Measurements from ENCODE around the gene CEACAM8. TPM values are rescaled to one million over a fixed set of nuclear protein-coding genes. Genes with fewer than 3 reads are reported as not detected.
"Not testable (repeated sequence)": the region's sequence is repeated elsewhere in the genome, so short reads cannot be mapped to it uniquely, and the experiment has no call there.

CEACAM8 gene
- total and polyA plus RNA-seq, 4 donors: 0.06 to 1.2 (median 0.53) TPM

- DNase-seq: no peak
- H3K9me3 ChIP-seq (ENCODE audit: control insufficient read depth in 4 of 4, insufficient read depth in 3 of 4, low read length in 3 of 4): no peaks in the 10 kb centered on the region
- H3K27me3 ChIP-seq (ENCODE audit: control insufficient read depth in 3 of 3, insufficient read depth in 3 of 3, low read length in 2 of 3): peaks cover 0 to 4% (median 0%) of the 10 kb centered on the region in 3 donors
- no peak for TF ChIP-seq CTCF (IDR thresholded peaks at IDR 0.05; ENCODE audit: control extremely low read depth, extremely low read depth)
- no peak overlapping the region for H3K4me3 ChIP-seq
- H3K36me3 ChIP-seq (ENCODE audit: control insufficient read depth in 4 of 4, insufficient read depth in 4 of 4, low read length in 4 of 4): no peaks in the 10 kb centered on the region
- H3K4me1 ChIP-seq (ENCODE audit: control insufficient read depth in 5 of 5, insufficient read depth in 5 of 5, low read length in 5 of 5): no peaks in the 10 kb centered on the region
- WGBS, 2 donors: 77 to 86% methylated on average over 2 of the region's 2 CpGs
- no peak overlapping the region for H3K9ac ChIP-seq (ENCODE audit: insufficient read depth in 1 of 2, low read length in 2 of 2)
- ATAC-seq (ENCODE audit: insufficient read depth, low FRiP score): no peak
- no peak overlapping the region for H3K27ac ChIP-seq (ENCODE audit: low read depth in 1 of 2, low read length in 1 of 2)
Measured at GRCh38 chr19:42561512-42561911, 33.2 kb downstream of the CEACAM8 start.

- TF ChIP-seq CTCF (IDR thresholded peaks at IDR 0.05; ENCODE audit: control extremely low read depth, extremely low read depth): no peak
- WGBS, 2 donors: 78 to 86% methylated on average over 4 of the region's 4 CpGs
- Histone ChIP-seq H3K9me3 (ENCODE audit: control insufficient read depth in 4 of 4, insufficient read depth in 3 of 4, low read length in 3 of 4) (no peaks in the 10 kb centered on the region), H3K36me3 (ENCODE audit: control insufficient read depth in 4 of 4, insufficient read depth in 4 of 4, low read length in 4 of 4) (no peaks in the 10 kb centered on the region), H3K9ac (ENCODE audit: insufficient read depth in 1 of 2, low read length in 2 of 2) (no peak overlapping the region), H3K27ac (ENCODE audit: low read depth in 1 of 2, low read length in 1 of 2) (no peak overlapping the region), H3K27me3 (ENCODE audit: control insufficient read depth in 3 of 3, insufficient read depth in 3 of 3, low read length in 2 of 3) (peaks cover 0 to 4% (median 0%) of the 10 kb centered on the region in 3 donors), H3K4me1 (ENCODE audit: control insufficient read depth in 5 of 5, insufficient read depth in 5 of 5, low read length in 5 of 5) (no peaks in the 10 kb centered on the region), H3K4me3 (no peak overlapping the region)
- ATAC-seq (ENCODE audit: insufficient read depth, low FRiP score): no peak
- DNase-seq: no peak
Measured at GRCh38 chr19:42560731-42561130, 34.0 kb downstream of the CEACAM8 start.

DNA sequence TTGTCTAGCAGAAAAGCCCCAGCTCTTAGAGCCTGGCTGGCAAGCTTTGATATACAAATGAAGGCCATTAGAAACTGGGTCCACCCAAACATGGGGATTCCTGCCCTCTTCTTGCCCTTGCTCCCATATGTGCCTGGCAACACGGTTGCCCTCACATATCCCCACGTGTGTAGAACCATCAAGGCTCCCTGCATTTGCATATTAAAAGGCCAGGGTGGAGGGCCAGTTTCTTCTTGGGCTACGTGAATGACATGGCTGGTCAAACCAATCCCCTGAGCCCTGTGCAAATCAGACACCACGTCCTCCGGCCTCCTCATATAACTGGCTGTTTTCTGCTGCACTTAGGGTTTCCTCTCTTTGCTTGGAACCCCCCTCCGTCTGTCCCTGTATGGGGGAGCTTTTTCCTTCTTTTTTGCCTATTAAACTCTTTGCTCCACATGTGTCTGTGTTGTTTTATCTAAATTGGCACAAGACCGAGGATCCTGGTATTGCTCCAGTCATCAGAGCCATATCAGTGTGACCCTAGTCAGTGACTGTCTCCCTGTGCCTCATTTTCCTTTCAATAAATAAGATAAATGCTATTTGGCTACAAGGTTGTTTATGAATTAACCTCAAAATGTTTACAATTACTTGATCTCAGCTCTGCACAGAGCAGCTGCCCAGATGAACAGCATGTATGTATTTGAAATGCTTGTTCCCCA lies 36.1 kb downstream of the CEACAM8 start:
- ATAC-seq (ENCODE audit: insufficient read depth, low FRiP score) (no peak), DNase-seq (peak in 2 of 3 donors; percentile 50 to 56)
- no peaks in the 10 kb centered on the region for H3K36me3 ChIP-seq (ENCODE audit: control insufficient read depth in 4 of 4, insufficient read depth in 4 of 4, low read length in 4 of 4)
- peaks cover 0 to 4% (median 0%) of the 10 kb centered on the region in 3 donors for H3K27me3 ChIP-seq (ENCODE audit: control insufficient read depth in 3 of 3, insufficient read depth in 3 of 3, low read length in 2 of 3)
- no peak overlapping the region for H3K9ac ChIP-seq (ENCODE audit: insufficient read depth in 1 of 2, low read length in 2 of 2)
- H3K4me1 ChIP-seq (ENCODE audit: control insufficient read depth in 5 of 5, insufficient read depth in 5 of 5, low read length in 5 of 5): no peaks in the 10 kb centered on the region
- no peak overlapping the region for H3K4me3 ChIP-seq
- no peak for TF ChIP-seq CTCF (IDR thresholded peaks at IDR 0.05; ENCODE audit: control extremely low read depth, extremely low read depth)
- H3K27ac ChIP-seq (ENCODE audit: low read depth in 1 of 2, low read length in 1 of 2): no peak overlapping the region
- WGBS, 2 donors: 61 to 72% methylated on average over 7 of the region's 7 CpGs
- H3K9me3 ChIP-seq (ENCODE audit: control insufficient read depth in 4 of 4, insufficient read depth in 3 of 4, low read length in 3 of 4): peaks cover 0 to 2% (median 0%) of the 10 kb centered on the region in 4 donors

DNA sequence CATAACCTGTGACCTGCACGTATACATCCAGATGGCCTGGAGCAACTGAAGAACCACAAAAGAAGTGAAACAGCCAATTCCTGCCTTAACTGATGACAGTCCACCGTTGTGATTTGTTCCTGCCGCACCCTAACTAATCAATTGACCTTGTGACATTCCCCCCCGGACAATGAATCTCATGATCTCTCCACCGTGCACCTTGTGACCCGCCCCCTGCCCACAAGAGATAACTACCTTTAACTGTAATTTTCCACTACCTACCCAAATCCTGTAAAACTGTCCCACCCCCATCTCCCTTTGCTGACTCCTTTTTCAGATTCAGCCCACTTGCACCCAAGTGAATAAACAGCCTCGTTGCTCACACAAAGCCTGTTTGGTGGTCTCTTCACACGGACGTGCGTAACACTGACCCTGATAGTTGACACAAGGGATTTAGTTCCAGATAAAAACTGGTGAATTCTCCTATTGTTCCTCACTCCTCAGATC lies 37.3 kb downstream of the CEACAM8 start:
- DNase-seq; H3K9ac ChIP-seq (ENCODE audit: insufficient read depth in 1 of 2, low read length in 2 of 2); ATAC-seq (ENCODE audit: insufficient read depth, low FRiP score); H3K9me3 ChIP-seq (ENCODE audit: control insufficient read depth in 4 of 4, insufficient read depth in 3 of 4, low read length in 3 of 4); H3K27me3 ChIP-seq (ENCODE audit: control insufficient read depth in 3 of 3, insufficient read depth in 3 of 3, low read length in 2 of 3); H3K36me3 ChIP-seq (ENCODE audit: control insufficient read depth in 4 of 4, insufficient read depth in 4 of 4, low read length in 4 of 4); H3K4me1 ChIP-seq (ENCODE audit: control insufficient read depth in 5 of 5, insufficient read depth in 5 of 5, low read length in 5 of 5); H3K4me3 ChIP-seq; H3K27ac ChIP-seq (ENCODE audit: low read depth in 1 of 2, low read length in 1 of 2): not testable (repeated sequence)
- WGBS, 2 donors: 82 to 86% methylated on average over 10 of the region's 10 CpGs
